ENCODE measurements around the gene RAI1. TPM values are rescaled to one million over a fixed set of nuclear protein-coding genes. Genes with fewer than 3 reads are reported as not detected.

The RAI1 gene
- total RNA-seq, 1 donor: 8.9 TPM

GRCh38 chr17:17783825-17784656, 102.8 kb downstream of the RAI1 start:
- Histone ChIP-seq H3K4me3 (ENCODE audit: low read length) (peak overlapping the region; percentile 30), H3K27me3 (ENCODE audit: insufficient read depth, low read length) (peaks cover 16% of the 10 kb centered on the region), H3K4me1 (ENCODE audit: insufficient read depth, low read length) (peaks cover 36% of the 10 kb centered on the region)

GRCh38 chr17:17784657-17785267, 103.5 kb downstream of the RAI1 start:
- Histone ChIP-seq H3K27me3 (ENCODE audit: insufficient read depth, low read length) (peaks cover 16% of the 10 kb centered on the region), H3K9me3 (ENCODE audit: low read depth, low read length) (no peaks in the 10 kb centered on the region), H3K4me1 (ENCODE audit: insufficient read depth, low read length) (peaks cover 36% of the 10 kb centered on the region), H3K4me3 (ENCODE audit: low read length) (no peak overlapping the region)

More at GRCh38 chr17:17783825-17784656, 102.8 kb downstream of the RAI1 start:
- H3K9me3 ChIP-seq (ENCODE audit: low read depth, low read length): no peaks in the 10 kb centered on the region

GRCh38 chr17:17785407-17785806, 104.1 kb downstream of the RAI1 start:
- Histone ChIP-seq H3K4me3 (ENCODE audit: low read length) (no peak overlapping the region), H3K9me3 (ENCODE audit: low read depth, low read length) (no peaks in the 10 kb centered on the region), H3K27me3 (ENCODE audit: insufficient read depth, low read length) (peaks cover 16% of the 10 kb centered on the region), H3K4me1 (ENCODE audit: insufficient read depth, low read length) (peaks cover 36% of the 10 kb centered on the region)

GRCh38 chr17:17786998-17787397, 105.7 kb downstream of the RAI1 start:
- Histone ChIP-seq H3K27me3 (ENCODE audit: insufficient read depth, low read length) (peaks cover 3% of the 10 kb centered on the region), H3K4me1 (ENCODE audit: insufficient read depth, low read length) (peaks cover 28% of the 10 kb centered on the region), H3K4me3 (ENCODE audit: low read length) (no peak overlapping the region), H3K9me3 (ENCODE audit: low read depth, low read length) (no peaks in the 10 kb centered on the region)

GRCh38 chr17:17787568-17787967, 106.3 kb downstream of the RAI1 start:
- Histone ChIP-seq H3K4me3 (ENCODE audit: low read length) (no peak overlapping the region), H3K9me3 (ENCODE audit: low read depth, low read length) (no peaks in the 10 kb centered on the region), H3K4me1 (ENCODE audit: insufficient read depth, low read length) (peaks cover 30% of the 10 kb centered on the region), H3K27me3 (ENCODE audit: insufficient read depth, low read length) (peaks cover 3% of the 10 kb centered on the region)

GRCh38 chr17:17788967-17789366, 107.7 kb downstream of the RAI1 start:
- peaks cover 28% of the 10 kb centered on the region for H3K4me1 ChIP-seq (ENCODE audit: insufficient read depth, low read length)
- H3K27me3 ChIP-seq (ENCODE audit: insufficient read depth, low read length): no peaks in the 10 kb centered on the region
- no peaks in the 10 kb centered on the region for H3K9me3 ChIP-seq (ENCODE audit: low read depth, low read length)
- no peak overlapping the region for H3K4me3 ChIP-seq (ENCODE audit: low read length)

GRCh38 chr17:17789410-17789809, 108.2 kb downstream of the RAI1 start:
- Histone ChIP-seq H3K9me3 (ENCODE audit: low read depth, low read length) (no peaks in the 10 kb centered on the region), H3K4me3 (ENCODE audit: low read length) (no peak overlapping the region), H3K27me3 (ENCODE audit: insufficient read depth, low read length) (no peaks in the 10 kb centered on the region)

GRCh38 chr17:17789828-17790636, 108.8 kb downstream of the RAI1 start:
- Histone ChIP-seq H3K27me3 (ENCODE audit: insufficient read depth, low read length) (no peaks in the 10 kb centered on the region), H3K4me3 (ENCODE audit: low read length) (no peak overlapping the region), H3K9me3 (ENCODE audit: low read depth, low read length) (no peaks in the 10 kb centered on the region), H3K4me1 (ENCODE audit: insufficient read depth, low read length) (peaks cover 18% of the 10 kb centered on the region)

More at GRCh38 chr17:17789410-17789809, 108.2 kb downstream of the RAI1 start:
- H3K4me1 ChIP-seq (ENCODE audit: insufficient read depth, low read length): peaks cover 23% of the 10 kb centered on the region

- Histone ChIP-seq H3K4me1 (ENCODE audit: insufficient read depth, low read length) (peaks cover 18% of the 10 kb centered on the region), H3K4me3 (ENCODE audit: low read length) (no peak overlapping the region), H3K9me3 (ENCODE audit: low read depth, low read length) (no peaks in the 10 kb centered on the region), H3K27me3 (ENCODE audit: insufficient read depth, low read length) (no peaks in the 10 kb centered on the region)
Observed at GRCh38 chr17:17790637-17791464, 109.6 kb downstream of the RAI1 start.

GRCh38 chr17:17792037-17792550, 110.8 kb downstream of the RAI1 start:
- Histone ChIP-seq H3K4me1 (ENCODE audit: insufficient read depth, low read length) (peaks cover 18% of the 10 kb centered on the region), H3K9me3 (ENCODE audit: low read depth, low read length) (no peaks in the 10 kb centered on the region), H3K27me3 (ENCODE audit: insufficient read depth, low read length) (no peaks in the 10 kb centered on the region), H3K4me3 (ENCODE audit: low read length) (no peak overlapping the region)

- no peak overlapping the region for H3K4me3 ChIP-seq (ENCODE audit: low read length)
- H3K9me3 ChIP-seq (ENCODE audit: low read depth, low read length): no peaks in the 10 kb centered on the region
- H3K4me1 ChIP-seq (ENCODE audit: insufficient read depth, low read length): peaks cover 18% of the 10 kb centered on the region
- no peaks in the 10 kb centered on the region for H3K27me3 ChIP-seq (ENCODE audit: insufficient read depth, low read length)
Observed at GRCh38 chr17:17792551-17793377, 111.5 kb downstream of the RAI1 start.

- peaks cover 18% of the 10 kb centered on the region for H3K4me1 ChIP-seq (ENCODE audit: insufficient read depth, low read length)
- H3K27me3 ChIP-seq (ENCODE audit: insufficient read depth, low read length): no peaks in the 10 kb centered on the region
- H3K9me3 ChIP-seq (ENCODE audit: low read depth, low read length): no peaks in the 10 kb centered on the region
- no peak overlapping the region for H3K4me3 ChIP-seq (ENCODE audit: low read length)
Observed at GRCh38 chr17:17793378-17794214, 112.3 kb downstream of the RAI1 start.

GRCh38 chr17:17794382-17794781, 113.1 kb downstream of the RAI1 start:
- Histone ChIP-seq H3K4me3 (ENCODE audit: low read length) (no peak overlapping the region), H3K9me3 (ENCODE audit: low read depth, low read length) (no peaks in the 10 kb centered on the region), H3K4me1 (ENCODE audit: insufficient read depth, low read length) (peaks cover 18% of the 10 kb centered on the region), H3K27me3 (ENCODE audit: insufficient read depth, low read length) (no peaks in the 10 kb centered on the region)
